HG02884 (cell line): ENCODE measurements around the gene ACTA2.
"Not testable (repeated sequence)": the region's sequence is repeated elsewhere in the genome, so short reads cannot be mapped to it uniquely, and the experiment has no call there.

Experiments used
- ATAC-seq: cut with Tn5 transposase; IDR thresholded peaks from one replicate; pipeline ENCODE4 v1.9.1; 2021; ENCODE audit warnings: mild to moderate bottlenecking, moderate library complexity; ENCODE audit not compliant: unreplicated experiment

Gene ACTA2

GRCh38 chr10:88954458-88955083, 2.0 kb upstream of the ACTA2 start:
- ATAC-seq = no peak

DNA sequence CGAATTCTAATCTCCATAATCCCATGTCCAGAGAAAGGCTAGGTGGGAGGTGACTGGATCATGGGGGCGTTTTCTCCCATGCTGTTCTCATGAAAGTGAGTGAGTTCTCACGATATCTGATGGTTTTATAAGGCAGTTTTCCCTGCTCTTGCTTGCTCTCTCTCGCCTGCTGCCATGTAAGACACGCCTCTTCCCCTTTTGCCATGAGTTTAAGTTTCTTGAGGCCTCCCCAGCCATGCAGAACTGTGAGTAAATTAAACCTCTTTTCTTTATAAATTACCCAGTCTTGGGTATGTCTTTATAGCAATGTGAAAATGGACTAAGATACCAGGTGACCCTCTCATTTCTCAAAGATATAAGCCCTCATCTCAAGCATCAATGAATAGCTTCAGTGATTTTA, 1.1 kb upstream of the ACTA2 start:
- no peak for ATAC-seq

DNA sequence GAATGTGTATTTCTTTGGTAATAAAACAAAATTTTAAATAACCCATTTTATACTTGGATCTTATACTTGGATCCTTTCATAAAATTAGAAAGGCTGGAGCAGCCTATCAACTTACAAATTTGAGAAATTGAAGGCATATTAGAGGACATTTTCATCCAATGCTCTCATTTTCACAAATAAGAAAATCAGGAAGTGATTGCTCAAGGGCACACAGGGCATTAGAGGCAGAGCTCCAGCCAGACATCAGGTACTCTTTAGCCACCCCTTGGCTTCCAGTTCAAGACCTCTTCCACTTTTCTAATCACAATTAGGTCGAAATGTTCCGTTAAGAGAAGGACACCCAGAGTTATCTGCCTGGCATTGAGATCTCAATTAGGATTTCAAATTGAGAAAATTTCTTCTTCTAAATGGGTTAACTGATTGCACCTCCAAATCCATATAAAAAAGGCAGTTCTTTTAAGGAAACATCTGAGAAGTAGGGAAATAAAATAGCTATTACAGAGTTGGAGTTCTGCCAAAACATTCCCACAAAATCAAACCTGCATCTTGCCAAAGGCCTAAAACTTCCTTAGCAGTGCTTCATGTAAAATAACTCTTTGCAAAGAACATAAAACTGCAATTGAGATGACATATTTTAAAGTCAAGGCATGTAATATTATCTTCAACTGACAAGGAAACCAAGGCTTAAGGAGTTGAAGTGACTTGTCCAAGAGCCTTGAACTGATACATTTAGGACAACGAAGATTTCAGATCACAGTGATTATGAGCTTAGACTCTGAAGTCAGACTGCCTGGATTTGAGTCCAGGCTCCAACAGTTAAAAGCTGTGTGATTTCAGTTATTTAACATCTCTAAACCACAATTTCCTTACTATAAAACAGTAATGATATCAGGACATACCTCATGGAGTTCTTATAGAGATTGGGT, 2.4 kb downstream of the ACTA2 start:
- no peak for ATAC-seq

- ATAC-seq = no peak
Observed at GRCh38 chr10:88949051-88949450, 3.5 kb downstream of the ACTA2 start.

DNA sequence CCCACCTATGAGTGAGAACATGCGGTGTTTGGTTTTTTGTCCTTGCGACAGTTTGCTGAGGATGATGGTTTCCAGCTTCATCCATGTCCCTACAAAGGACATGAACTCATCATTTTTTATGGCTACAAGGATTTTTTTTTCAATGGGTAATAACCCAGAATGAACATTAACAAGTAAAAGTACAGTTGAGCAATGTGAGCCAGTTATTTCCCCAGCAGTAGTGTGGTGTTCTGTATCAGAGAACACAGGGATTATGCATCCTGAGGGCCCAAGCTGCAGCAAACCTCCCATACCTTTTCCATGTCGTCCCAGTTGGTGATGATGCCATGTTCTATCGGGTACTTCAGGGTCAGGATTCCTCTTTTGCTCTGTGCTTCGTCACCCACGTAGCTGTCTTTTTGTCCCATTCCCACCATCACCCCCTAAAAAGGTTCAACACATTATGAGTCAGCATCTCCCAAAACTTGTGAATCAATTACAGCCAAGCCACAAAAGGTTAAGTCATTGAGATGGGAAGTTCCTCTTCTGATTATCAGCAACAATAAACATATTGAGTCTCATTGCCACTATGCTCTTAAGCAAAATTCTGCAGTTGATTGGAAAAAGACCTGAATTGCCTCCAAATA, 5.5 kb downstream of the ACTA2 start:
- ATAC-seq = no peak

DNA sequence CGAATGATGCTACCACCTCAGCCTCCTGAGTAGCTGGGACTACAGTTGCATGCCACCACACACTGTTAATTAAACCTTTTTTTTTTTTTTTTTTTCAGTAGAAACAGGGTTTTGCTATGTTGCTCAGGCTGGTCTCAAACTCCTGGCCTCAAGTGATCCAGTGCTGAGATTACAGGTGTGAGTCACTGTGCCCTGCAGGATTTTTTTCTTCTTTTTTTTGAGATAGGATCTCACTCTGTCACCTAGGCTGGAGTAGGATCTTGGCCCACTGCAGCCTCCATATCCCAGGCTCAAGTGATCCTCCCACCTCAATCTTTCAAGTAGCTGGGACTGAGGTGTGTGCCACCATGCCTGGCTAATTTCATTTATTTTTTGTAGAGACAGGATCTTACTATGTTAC, 6.4 kb downstream of the ACTA2 start:
- no peak for ATAC-seq

DNA sequence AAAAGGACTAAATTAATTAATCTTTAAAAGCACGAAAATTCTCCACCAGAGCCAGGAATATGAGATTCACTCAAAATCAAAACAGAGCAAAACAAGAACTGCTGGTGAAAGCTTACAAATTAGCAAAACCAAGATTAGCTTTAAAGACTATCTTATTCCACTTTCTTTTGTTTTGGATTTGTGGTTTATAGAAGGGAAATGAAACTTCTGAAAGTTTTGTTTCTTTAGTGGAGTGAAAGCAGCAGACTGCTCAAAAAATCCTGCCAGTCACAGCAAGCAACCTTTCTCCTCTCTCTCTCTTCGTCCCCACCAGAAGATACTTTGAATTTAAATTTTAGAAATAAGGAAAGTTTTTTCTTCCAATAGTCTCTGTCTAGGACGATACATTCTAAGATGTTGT, 7.8 kb downstream of the ACTA2 start:
- peak; percentile 54 for ATAC-seq

GRCh38 chr10:88943778-88944177, 8.8 kb downstream of the ACTA2 start:
- ATAC-seq = no peak

DNA sequence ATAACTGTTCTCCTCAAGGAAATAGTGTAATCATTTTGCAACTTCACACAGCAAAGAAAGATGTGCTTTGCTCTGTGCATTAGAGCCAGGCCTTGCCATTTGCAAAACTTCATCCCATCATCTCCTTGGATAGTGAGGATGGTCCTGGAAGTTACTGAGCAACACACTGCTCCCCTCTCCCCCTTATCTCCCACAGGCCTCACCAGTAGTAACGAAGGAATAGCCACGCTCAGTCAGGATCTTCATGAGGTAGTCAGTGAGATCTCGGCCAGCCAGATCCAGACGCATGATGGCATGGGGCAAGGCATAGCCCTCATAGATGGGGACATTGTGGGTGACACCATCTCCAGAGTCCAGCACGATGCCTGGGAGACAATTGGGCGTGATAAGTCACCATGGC, 11.5 kb downstream of the ACTA2 start:
- no peak for ATAC-seq

DNA sequence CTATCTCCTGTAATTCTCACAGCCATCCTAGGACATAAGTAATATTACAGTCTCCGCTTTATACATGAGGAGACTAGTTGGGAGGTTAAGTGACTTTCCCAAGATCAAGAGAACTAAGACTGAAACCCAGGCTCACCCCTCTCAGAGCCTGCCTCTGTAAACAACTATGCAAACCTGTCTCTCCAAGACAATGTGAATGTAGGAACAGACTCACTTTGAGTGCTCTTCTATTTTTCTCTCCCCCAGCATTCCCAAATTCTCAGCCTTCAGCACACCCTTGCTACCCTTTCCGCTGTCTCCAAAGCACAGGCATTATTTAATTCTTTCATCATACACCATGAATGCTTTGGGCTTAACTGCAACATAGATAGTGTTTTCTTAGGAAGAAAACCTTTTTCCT, 13.6 kb downstream of the ACTA2 start:
- no peak for ATAC-seq

- ATAC-seq = no peak
Observed at GRCh38 chr10:88938039-88938438, 14.5 kb downstream of the ACTA2 start.

GRCh38 chr10:88936656-88937055, 15.9 kb downstream of the ACTA2 start:
- ATAC-seq = no peak

- ATAC-seq = no peak
Observed at GRCh38 chr10:88934900-88935672, 17.5 kb downstream of the ACTA2 start.

DNA sequence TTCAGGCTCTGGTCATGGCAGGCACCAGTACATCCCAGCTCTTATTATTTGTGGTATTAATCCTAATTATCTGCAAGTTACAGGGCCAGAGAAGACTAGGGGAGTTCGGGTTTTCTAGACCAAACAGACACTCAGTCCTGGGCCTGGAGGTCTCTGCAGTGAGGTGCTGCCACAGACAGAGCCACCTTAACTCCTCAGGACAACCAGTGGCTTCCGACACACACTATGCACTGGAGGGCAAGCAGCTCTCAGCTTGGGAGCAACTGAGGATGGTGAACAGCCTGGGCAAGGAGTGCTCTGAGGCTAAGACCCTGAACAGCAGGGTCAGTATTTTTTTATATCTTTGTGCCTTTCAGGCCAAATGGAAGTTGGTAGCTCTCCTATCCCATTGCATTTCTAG, 19.0 kb downstream of the ACTA2 start:
- ATAC-seq = no peak

DNA sequence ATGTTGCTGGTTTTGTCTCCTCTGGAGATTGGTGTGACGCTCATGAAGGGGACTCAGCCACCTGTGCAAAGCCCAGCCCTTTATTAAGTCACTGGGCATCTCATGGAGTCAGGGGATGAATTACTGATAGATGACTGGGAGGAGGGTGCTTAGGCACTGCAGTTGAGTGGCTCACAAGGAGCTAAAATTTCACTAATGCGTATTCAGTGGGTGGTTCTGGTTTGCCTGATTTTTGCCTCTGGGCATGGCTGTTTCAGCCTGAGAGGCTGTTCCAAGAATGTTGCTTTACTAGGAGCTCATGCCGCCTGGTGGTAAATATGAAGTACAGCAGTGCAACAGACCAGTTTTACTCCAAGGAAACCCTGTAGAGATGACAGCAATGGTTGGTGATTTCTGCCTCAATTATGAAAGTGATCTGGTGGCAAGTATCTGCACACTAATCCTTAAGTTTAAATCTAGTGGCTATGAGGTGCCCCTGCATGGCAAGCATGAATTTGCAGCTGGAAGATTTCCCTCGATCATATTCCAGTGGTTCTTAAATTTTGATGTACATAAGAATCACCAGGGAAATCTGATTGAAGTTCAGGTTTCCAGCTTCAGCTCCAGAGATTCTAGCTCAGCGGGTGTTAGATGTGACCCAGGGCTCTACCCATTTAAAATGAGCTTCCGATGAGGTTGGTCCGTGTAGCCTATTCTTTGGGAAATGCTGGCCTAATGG, 19.9 kb downstream of the ACTA2 start:
- no peak for ATAC-seq

DNA sequence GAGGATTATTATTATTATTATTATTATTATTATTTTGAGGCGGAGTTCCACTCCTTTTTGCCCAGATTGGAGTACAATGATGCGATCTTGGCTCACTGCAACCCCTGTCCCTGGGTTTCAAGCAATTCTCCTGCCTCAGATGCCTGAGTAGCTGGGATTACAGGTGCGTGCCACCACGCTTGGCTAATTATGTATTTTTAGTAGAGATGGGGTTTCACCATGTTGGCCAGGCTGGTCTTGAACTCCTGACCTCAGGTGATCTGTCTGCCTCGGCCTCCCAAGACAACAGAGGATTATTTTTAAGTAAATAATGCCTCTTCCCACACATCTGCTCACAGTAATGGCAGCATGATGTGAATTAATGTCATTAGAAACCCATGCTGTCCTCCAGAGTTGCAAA, 20.5 kb downstream of the ACTA2 start:
- not testable (repeated sequence) for ATAC-seq

DNA sequence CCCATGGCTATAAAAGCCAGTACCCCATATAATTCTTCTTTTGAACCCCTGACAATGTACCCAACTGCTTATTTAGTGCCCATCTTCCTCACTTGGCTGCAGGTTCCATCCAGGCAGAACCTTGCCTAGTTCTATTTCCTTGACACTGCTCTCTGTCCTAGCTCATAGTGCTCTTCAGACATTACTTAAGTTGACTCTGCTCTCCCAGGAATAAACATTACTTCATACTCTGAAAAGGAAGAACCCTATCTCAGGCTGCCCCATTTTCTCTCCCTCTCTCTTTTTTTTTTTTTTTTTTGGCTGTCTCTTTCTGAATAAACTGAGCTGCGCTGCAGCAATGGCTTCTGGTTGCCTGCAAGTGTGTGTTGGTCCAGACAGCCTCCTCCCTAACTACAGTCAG, 21.0 kb downstream of the ACTA2 start:
- ATAC-seq = no peak

DNA sequence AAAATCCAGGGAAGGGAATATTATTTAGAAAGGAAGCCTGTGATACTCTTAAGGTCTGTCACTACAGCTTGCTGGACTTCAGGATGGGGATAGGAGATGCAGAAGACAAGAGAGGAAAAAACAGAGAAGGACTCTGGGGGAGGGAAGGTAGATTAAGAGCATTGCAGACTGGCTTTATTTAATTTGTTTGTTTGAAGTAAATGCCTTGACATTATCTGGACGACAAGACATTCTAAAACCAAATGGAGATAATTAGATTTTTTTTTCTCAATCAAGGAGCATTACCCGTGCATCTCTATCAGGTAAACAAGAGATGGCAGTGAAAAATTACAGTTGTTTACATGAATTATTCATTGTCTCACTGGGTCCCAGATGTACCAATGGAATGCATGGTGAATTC, 24.3 kb downstream of the ACTA2 start:
- no peak for ATAC-seq

DNA sequence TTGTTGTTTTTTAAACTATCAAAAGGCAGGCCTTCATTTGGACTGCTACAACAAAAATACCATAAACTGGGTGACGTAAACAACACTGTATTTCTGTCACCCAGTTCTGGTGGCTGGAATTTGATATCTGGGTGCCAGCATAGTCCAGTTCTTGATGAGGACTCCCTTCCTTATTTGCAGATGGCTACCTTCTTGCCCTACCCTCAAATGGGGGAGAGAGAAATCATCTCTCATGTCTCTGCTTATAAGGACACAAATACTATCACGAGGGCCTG, 25.2 kb downstream of the ACTA2 start:
- ATAC-seq = no peak

DNA sequence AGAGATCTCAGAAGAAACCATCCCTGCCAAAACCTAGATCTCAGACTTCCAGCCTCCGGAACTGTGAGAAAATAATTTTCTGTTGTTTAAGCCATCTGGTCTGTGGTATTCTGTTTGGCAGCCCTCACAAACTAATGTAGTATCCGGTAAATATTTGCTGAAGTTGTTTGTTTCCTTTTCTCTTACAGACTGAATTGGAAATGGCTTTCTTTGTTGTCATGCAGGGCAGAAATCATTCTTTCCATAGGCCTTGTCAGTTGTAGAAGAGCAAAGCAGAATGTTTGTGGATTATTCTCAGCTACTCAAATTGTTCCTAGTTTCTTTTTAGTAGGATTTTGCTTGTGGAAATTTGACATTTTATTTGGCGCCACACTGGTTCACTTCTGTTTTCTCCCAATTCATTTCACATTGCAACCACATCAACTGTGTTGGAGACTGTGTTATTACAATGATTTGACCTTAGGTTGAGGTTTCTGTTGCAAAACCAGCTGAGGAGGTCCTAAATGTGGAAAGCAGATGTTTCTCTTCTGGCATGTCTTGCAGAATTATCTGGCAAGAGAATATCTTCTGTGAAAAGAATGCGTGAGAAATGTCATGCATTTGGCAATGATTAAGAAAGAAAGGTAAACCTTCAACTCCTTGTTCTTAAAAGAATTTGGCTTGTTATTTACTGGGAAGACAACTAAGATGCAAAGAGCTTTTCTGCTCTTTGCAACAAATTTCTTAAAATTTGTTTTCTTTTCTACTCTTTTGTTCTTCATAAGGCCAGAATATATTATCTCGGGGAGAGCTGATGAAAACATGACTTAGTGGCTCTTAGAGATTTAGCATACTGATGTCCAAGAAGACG, 25.8 kb downstream of the ACTA2 start:
- ATAC-seq = no peak
